Lower lobe of right lung (tissue), 2 donors: Measurements from ENCODE around the gene ROR1. TPM values are rescaled to one million over a fixed set of nuclear protein-coding genes. Genes with fewer than 3 reads are reported as not detected.

ENCODE experiments used
- ATAC-seq, 2 donors: fragments of 200-7000 bp; cut with Tn5 transposase; one replicate each; pipeline ENCODE4 v1.9.1; 2020 to 2022; ENCODE audit warnings: mild to moderate bottlenecking in 2 of 2, moderate library complexity in 2 of 2
- DNase-seq: peaks from one replicate; pipeline ENCODE4 v3.0.0-alpha.2; 2020
- H3K27ac ChIP-seq: fragments of 200-600 bp; one replicate; pipeline ENCODE4 v1.8.0; 2022
- H3K27me3 ChIP-seq: fragments of 200-600 bp; one replicate; pipeline ENCODE4 v1.8.0; 2022; ENCODE audit warnings: low read depth
- H3K36me3 ChIP-seq: fragments of 200-600 bp; one replicate; pipeline ENCODE4 v1.8.0; 2022; ENCODE audit warnings: mild to moderate bottlenecking
- H3K4me1 ChIP-seq: fragments of 200-600 bp; one replicate; pipeline ENCODE4 v1.8.0; 2022
- H3K4me3 ChIP-seq: fragments of 200-600 bp; one replicate; pipeline ENCODE4 v1.8.0; 2022; ENCODE audit warnings: mild to moderate bottlenecking
- H3K9me3 ChIP-seq: fragments of 200-600 bp; one replicate; pipeline ENCODE4 v1.8.0; 2022
- intact Hi-C: fragments of 100-400 bp; cut with DNase I; formaldehyde crosslinking; loops from one replicate; pipeline ENCODE4 v1.11.0; 2022
- total RNA-seq: library from RNA; stranded (reverse); fragmentation: NEBNext Ultra II Directional; extraction: Animal tissue kit (Norgen Biotek cat#: 25700); gene quantifications from one replicate; pipeline ENCODE4 v1.2.1, GENCODE V29; 2021
- TF ChIP-seq, protein P1 (sequence below): fragments of 200-600 bp; IDR thresholded peaks from one replicate; pipeline ENCODE4 v1.8.0; 2022; ENCODE audit warnings: antibody characterized with exemption, mild to moderate bottlenecking
- donor health status: DM: no; HTN: yes; CAD: no; lungs with severe emphysema.

Gene ROR1
- total RNA-seq, 1 donor from 2014 or later = 15.8 TPM

DNA sequence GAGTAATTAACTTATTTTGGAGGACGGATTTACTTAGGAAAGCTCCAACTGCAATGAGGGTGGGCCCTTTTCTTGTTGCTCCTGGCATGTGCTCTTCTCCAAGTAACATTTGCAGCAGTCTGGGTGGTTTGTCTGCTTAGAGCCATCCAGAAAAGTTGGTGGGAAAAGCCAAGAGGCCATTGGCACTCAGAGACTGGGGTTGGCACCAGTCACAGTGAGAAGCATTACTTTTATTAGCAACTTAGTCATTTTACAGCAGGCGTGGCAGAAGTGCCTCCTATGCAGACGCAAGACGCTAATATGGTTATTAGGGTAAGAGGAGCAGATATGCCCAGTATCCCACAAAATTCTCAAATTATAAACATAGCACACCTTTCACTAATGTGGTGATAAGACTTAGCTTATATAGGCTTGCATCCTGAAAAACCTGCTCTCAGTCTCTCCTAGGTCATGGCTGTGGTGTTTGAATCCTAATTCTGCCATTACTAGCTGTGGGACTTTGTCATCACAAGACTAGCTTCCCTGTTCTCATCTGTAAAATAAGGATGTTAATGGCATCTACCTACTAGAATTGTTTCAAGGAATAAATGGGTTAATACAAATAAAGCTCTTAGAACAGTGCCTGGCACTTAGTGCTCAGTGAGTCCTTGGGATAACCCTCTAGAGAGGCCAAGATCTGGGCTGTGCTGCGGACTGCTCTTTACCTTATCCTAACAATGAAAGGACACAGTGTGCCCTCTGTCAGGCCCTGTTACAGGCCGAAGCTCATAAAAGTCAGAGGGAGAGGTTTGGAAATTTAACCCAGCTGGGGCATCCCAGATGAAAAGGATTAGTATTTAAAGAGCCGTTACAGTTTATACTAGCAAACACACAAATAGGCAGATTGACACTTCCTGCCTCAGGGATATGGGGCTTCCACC, 154.6 kb downstream of the ROR1 start:
- H3K36me3 ChIP-seq = no peaks in the 10 kb centered on the region
- no peak overlapping the region for H3K4me3 ChIP-seq
- no peaks in the 10 kb centered on the region for H3K4me1 ChIP-seq
- DNase-seq (no peak), ATAC-seq (peak; percentile 65 to 81)
- no peak overlapping the region for H3K27ac ChIP-seq
- intact Hi-C loops = no loop called here
- H3K9me3 ChIP-seq = no peaks in the 10 kb centered on the region
- TF ChIP-seq, protein P1, sequence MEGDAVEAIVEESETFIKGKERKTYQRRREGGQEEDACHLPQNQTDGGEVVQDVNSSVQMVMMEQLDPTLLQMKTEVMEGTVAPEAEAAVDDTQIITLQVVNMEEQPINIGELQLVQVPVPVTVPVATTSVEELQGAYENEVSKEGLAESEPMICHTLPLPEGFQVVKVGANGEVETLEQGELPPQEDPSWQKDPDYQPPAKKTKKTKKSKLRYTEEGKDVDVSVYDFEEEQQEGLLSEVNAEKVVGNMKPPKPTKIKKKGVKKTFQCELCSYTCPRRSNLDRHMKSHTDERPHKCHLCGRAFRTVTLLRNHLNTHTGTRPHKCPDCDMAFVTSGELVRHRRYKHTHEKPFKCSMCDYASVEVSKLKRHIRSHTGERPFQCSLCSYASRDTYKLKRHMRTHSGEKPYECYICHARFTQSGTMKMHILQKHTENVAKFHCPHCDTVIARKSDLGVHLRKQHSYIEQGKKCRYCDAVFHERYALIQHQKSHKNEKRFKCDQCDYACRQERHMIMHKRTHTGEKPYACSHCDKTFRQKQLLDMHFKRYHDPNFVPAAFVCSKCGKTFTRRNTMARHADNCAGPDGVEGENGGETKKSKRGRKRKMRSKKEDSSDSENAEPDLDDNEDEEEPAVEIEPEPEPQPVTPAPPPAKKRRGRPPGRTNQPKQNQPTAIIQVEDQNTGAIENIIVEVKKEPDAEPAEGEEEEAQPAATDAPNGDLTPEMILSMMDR = no peak
- H3K27me3 ChIP-seq = no peaks in the 10 kb centered on the region

DNA sequence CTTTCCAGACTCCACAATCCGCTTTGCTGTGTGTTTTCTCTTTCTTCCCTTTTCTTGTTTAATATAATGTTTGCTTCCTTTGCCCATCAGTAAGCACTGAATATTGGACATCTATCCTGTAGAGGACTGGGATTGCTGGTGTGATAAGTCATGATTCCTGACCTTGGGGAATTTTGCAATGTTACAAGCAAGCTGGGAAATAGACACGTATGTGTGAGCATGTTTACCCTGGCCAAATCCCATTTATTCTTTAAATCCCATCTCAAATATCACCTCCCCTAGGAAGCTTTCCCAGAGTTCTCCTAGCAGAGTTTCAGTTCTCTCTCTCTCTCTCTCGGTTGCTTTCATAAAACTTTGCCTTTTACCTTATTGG, 155.3 kb downstream of the ROR1 start:
- intact Hi-C loops = no loop called here
- no peaks in the 10 kb centered on the region for H3K4me1 ChIP-seq
- H3K4me3 ChIP-seq = no peak overlapping the region
- DNase-seq = no peak
- H3K9me3 ChIP-seq = no peaks in the 10 kb centered on the region
- ATAC-seq = no peak
- H3K27ac ChIP-seq = no peak overlapping the region
- TF ChIP-seq, protein P1 = no peak
- no peaks in the 10 kb centered on the region for H3K36me3 ChIP-seq
- no peaks in the 10 kb centered on the region for H3K27me3 ChIP-seq

DNA sequence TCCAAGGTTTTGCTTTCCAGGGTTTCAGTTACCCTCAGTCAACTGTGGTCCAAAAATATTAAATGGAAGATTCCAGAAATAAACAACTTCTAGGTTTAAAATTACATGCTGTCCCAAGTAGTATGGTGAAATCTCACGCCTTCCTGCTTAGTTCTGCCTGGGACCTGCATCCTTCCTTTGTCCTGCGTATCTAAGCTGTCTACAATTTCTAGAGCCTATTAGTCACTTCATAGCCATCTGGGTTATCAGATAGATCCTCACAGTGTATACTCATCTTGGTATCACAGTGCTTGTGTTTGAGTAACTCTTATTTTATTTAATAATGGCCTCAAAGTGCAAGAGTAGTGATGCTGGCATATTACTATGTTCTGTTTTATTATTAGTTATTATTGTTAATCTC, 157.7 kb downstream of the ROR1 start:
- no peak overlapping the region for H3K27ac ChIP-seq
- intact Hi-C loops = no loop called here

DNA sequence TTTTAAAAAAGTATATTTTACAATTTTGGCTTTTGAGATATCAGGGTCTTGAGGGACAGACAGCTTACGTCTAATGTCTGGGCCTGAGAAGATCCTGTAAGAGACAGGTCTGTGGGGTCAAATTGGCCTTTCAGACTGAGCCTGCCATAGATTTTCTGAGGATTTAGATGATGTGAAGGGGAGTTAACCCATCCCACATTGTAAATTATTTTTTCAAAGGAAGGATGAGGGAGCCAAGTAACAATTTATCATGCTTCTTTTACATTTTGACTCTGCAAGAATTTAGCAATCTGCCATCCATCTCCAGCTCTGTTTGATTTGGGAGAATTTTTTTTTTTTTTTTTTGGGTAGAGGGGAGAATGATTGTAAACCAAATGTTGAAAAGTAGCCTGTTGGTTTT, 160.9 kb downstream of the ROR1 start:
- TF ChIP-seq, protein P1 = no peak
- Histone ChIP-seq H3K9me3 (no peaks in the 10 kb centered on the region), H3K4me1 (no peaks in the 10 kb centered on the region), H3K27ac (no peak overlapping the region), H3K36me3 (no peaks in the 10 kb centered on the region), H3K4me3 (no peak overlapping the region), H3K27me3 (no peaks in the 10 kb centered on the region)
- ATAC-seq = no peak
- intact Hi-C loops = no loop called here
- DNase-seq = no peak

More for the DNA sequence above, 157.7 kb downstream of the ROR1 start:
- no peak overlapping the region for H3K4me3 ChIP-seq
- no peaks in the 10 kb centered on the region for H3K4me1 ChIP-seq
- H3K27me3 ChIP-seq = no peaks in the 10 kb centered on the region
- H3K36me3 ChIP-seq = no peaks in the 10 kb centered on the region
- ATAC-seq = no peak
- no peaks in the 10 kb centered on the region for H3K9me3 ChIP-seq
- DNase-seq = no peak
- TF ChIP-seq, protein P1 = no peak

DNA sequence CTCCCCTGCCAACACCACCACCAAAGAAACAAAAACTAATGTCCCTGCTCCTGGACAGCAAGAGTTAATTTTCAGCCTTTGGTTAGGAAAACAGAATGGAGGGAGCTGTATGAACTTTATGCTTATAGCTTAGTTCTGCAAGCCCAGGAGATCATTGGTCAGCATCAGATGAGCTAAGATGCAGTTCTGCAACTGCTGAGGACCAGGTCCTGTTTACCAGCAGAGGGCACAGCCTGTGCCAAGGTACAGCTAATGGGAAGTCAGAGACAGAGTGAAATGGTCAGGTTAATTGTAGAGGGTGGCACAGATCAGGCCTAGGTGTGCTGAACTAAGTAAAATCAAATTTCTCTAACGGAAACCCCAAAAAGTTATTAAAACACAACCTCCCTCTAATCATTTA, 161.3 kb downstream of the ROR1 start:
- TF ChIP-seq, protein P1 = peak; percentile 9
- no peaks in the 10 kb centered on the region for H3K9me3 ChIP-seq
- H3K36me3 ChIP-seq = no peaks in the 10 kb centered on the region
- no peak for DNase-seq
- ATAC-seq = peak; percentile 30 to 43
- no peak overlapping the region for H3K4me3 ChIP-seq
- intact Hi-C loops = no loop called here
- H3K27me3 ChIP-seq = no peaks in the 10 kb centered on the region
- H3K27ac ChIP-seq = no peak overlapping the region
- H3K4me1 ChIP-seq = no peaks in the 10 kb centered on the region
